PC-9 (cell line): ENCODE measurements around the gene PDE4B. TPM values are rescaled to one million over a fixed set of nuclear protein-coding genes. Genes with fewer than 3 reads are reported as not detected.
"Not testable (repeated sequence)": the region's sequence is repeated elsewhere in the genome, so short reads cannot be mapped to it uniquely, and the experiment has no call there.

Experiments used
- BruUV-seq: library from RNA; stranded (reverse); fragments of 400-500 nt; replicated peaks from 2 replicates; lab custom pipeline; 2021; lab: Mats Ljungman, UMichigan
- CTCF ChIA-PET: fragments of 300-600 bp; sonication (Branson Sonifier 250); formaldehyde crosslinking; loops from one replicate; lab custom pipeline; 2022; ENCODE audit warnings: antibody characterized with exemption; lab: Charles Lee
- POLR2A ChIA-PET: fragments of 300-600 bp; sonication (Branson Sonifier 250); formaldehyde crosslinking; loops from one replicate; lab custom pipeline; 2022; ENCODE audit warnings: antibody characterized with exemption; ENCODE audit not compliant: unreplicated experiment; lab: Charles Lee
- DNase-seq, 2 experiments: peaks; one replicate each; pipeline versions ENCODE4 v3.0.0 to v3.0.0-alpha.2; 2015 to 2022; ENCODE audit warnings: mixed read lengths in 1 of 2
- H2AFZ ChIP-seq: fragments of 200-600 bp; sonication (generic); 2 replicates; pipeline ENCODE4 v1.8.1; 2017; ENCODE audit warnings: antibody characterized with exemption
- H3F3A ChIP-seq: fragments of 200-600 bp; sonication (generic); 2 replicates; pipeline ENCODE4 v1.8.1; 2017; ENCODE audit warnings: antibody characterized with exemption, mild to moderate bottlenecking, low read depth; ENCODE audit not compliant: insufficient read depth
- H3K27ac ChIP-seq: fragments of 200-600 bp; sonication (generic); 2 replicates; pipeline ENCODE4 v1.6.1; 2016; ENCODE audit warnings: mixed run types
- H3K27me3 ChIP-seq: fragments of 200-600 bp; sonication (generic); 2 replicates; pipeline ENCODE4 v1.6.1; 2016; ENCODE audit warnings: low read depth, mixed run types; ENCODE audit not compliant: insufficient read depth
- H3K36me3 ChIP-seq: fragments of 200-600 bp; sonication (generic); 2 replicates; pipeline ENCODE4 v1.6.1; 2016; ENCODE audit warnings: low read depth, mixed run types
- H3K4me1 ChIP-seq: fragments of 200-600 bp; sonication (generic); replicated peaks from 2 replicates; pipeline ENCODE4 v1.6.1; 2016; ENCODE audit warnings: mixed run types; ENCODE audit not compliant: insufficient read depth
- H3K4me2 ChIP-seq: fragments of 200-600 bp; sonication (generic); 2 replicates; pipeline ENCODE4 v1.6.1; 2017; ENCODE audit warnings: mixed run types
- H3K4me3 ChIP-seq: fragments of 200-600 bp; sonication (generic); 2 replicates; pipeline ENCODE4 v1.6.1; 2016; ENCODE audit warnings: mixed run types
- H3K79me2 ChIP-seq: fragments of 200-600 bp; sonication (generic); 2 replicates; pipeline ENCODE4 v1.6.1; 2017; ENCODE audit warnings: low read depth, mixed run types
- H3K9me2 ChIP-seq: fragments of 200-600 bp; sonication (generic); 2 replicates; pipeline ENCODE4 v1.8.1; 2017; ENCODE audit warnings: mild to moderate bottlenecking; ENCODE audit not compliant: insufficient read depth
- H3K9me3 ChIP-seq: fragments of 200-600 bp; sonication (generic); 2 replicates; pipeline ENCODE4 v1.8.1; 2016; ENCODE audit warnings: low read depth; ENCODE audit not compliant: insufficient read depth
- H4K20me1 ChIP-seq: fragments of 200-600 bp; sonication (generic); 2 replicates; pipeline ENCODE4 v1.8.1; 2017; ENCODE audit not compliant: insufficient read depth
- CTCF ChIP-seq: fragments of 200-600 bp; sonication (generic); conservative IDR thresholded peaks from 2 replicates; pipeline ENCODE4 v1.6.1; 2017; ENCODE audit warnings: mixed run types, antibody characterized with exemption, mild to moderate bottlenecking, moderate library complexity
- EZH2 ChIP-seq: fragments of 200-600 bp; sonication (generic); IDR thresholded peaks from 2 replicates; pipeline ENCODE4 v1.8.0; 2017; ENCODE audit warnings: antibody characterized with exemption, low read depth
- intact Hi-C: fragments of 100-400 bp; cut with micrococcal nuclease; formaldehyde crosslinking; loops from one replicate; pipeline ENCODE4 v1.10.0; 2022; ENCODE audit not compliant: unreplicated experiment
- total RNA-seq: library from RNA; stranded (reverse); gene quantifications from 2 replicates; pipeline ENCODE4 v1.2.3, GENCODE V29; 2021

PDE4B gene
- total RNA-seq, 1 experiment from 2014 or later, result 1.3 TPM

GRCh38 chr1:65998763-65999583, 206.3 kb downstream of the PDE4B start:
- H3K4me3 ChIP-seq, result no peak overlapping the region
- ChIA-PET CTCF (no interaction called here), POLR2A (no interaction called here)
- H3K79me2 ChIP-seq, result no peaks in the 10 kb centered on the region
- no peaks in the 10 kb centered on the region for H3F3A ChIP-seq
- no peaks in the 10 kb centered on the region for H3K4me1 ChIP-seq
- no peak overlapping the region for H3K4me2 ChIP-seq
- BruUV-seq, result no TSS peak
- no peaks in the 10 kb centered on the region for H3K27me3 ChIP-seq
- no peaks in the 10 kb centered on the region for H4K20me1 ChIP-seq
- no peak overlapping the region for H3K27ac ChIP-seq
- H3K9me2 ChIP-seq, result no peaks in the 10 kb centered on the region
- H3K9me3 ChIP-seq, result no peaks in the 10 kb centered on the region
- H3K36me3 ChIP-seq, result no peaks in the 10 kb centered on the region
- intact Hi-C loops, result no loop called here
- TF ChIP-seq CTCF, result no peak
- TF ChIP-seq EZH2, result no peak
- H2AFZ ChIP-seq, result no peak overlapping the region
- no peak for DNase-seq

- Histone ChIP-seq H3K79me2 (no peaks in the 10 kb centered on the region), H3F3A (no peaks in the 10 kb centered on the region), H3K9me2 (no peaks in the 10 kb centered on the region), H4K20me1 (no peaks in the 10 kb centered on the region), H3K36me3 (no peaks in the 10 kb centered on the region), H2AFZ (no peak overlapping the region), H3K4me2 (no peak overlapping the region), H3K4me3 (no peak overlapping the region), H3K27me3 (no peaks in the 10 kb centered on the region), H3K9me3 (no peaks in the 10 kb centered on the region), H3K27ac (no peak overlapping the region), H3K4me1 (no peaks in the 10 kb centered on the region)
- intact Hi-C loops, result no loop called here
- POLR2A ChIA-PET, result no interaction called here
- CTCF ChIA-PET, result interaction anchor here (0.6 kb wide), 1 partner anchor 10 kb away, joined by 4 read pairs; no protein-coding TSS in a partner anchor
- BruUV-seq, result no TSS peak
- DNase-seq, result no peak
- TF ChIP-seq CTCF, result no peak
- no peak for TF ChIP-seq EZH2
Observed at GRCh38 chr1:66000033-66000637, 207.4 kb downstream of the PDE4B start.

- no peaks in the 10 kb centered on the region for H3K9me2 ChIP-seq
- DNase-seq, result no peak
- intact Hi-C loops, result no loop called here
- H3K9me3 ChIP-seq, result no peaks in the 10 kb centered on the region
- H3K79me2 ChIP-seq, result no peaks in the 10 kb centered on the region
- no peak for TF ChIP-seq EZH2
- BruUV-seq, result no TSS peak
- ChIA-PET CTCF (no interaction called here), POLR2A (no interaction called here)
- no peak overlapping the region for H3K4me3 ChIP-seq
- H3K4me2 ChIP-seq, result no peak overlapping the region
- H3F3A ChIP-seq, result no peaks in the 10 kb centered on the region
- no peaks in the 10 kb centered on the region for H4K20me1 ChIP-seq
- no peaks in the 10 kb centered on the region for H3K36me3 ChIP-seq
- no peak overlapping the region for H3K27ac ChIP-seq
- H3K4me1 ChIP-seq, result no peaks in the 10 kb centered on the region
- no peak overlapping the region for H2AFZ ChIP-seq
- no peaks in the 10 kb centered on the region for H3K27me3 ChIP-seq
Observed at GRCh38 chr1:66003690-66004089, 211.0 kb downstream of the PDE4B start.

GRCh38 chr1:66006534-66006933, 213.8 kb downstream of the PDE4B start:
- H3K79me2 ChIP-seq, H3K36me3 ChIP-seq, H3K4me3 ChIP-seq, H3K9me3 ChIP-seq, H4K20me1 ChIP-seq, H2AFZ ChIP-seq, H3K9me2 ChIP-seq, H3F3A ChIP-seq, DNase-seq, H3K27me3 ChIP-seq, intact Hi-C loops, CTCF ChIA-PET, POLR2A ChIA-PET, H3K4me2 ChIP-seq, H3K27ac ChIP-seq, BruUV-seq, H3K4me1 ChIP-seq: not testable (repeated sequence)
